Gastroesophageal sphincter (tissue), 3 donors: ENCODE results near the gene RNF19B.

ENCODE experiments used
- EP300 ChIP-seq: sonication (generic); formaldehyde crosslinking; IDR thresholded peaks from one replicate; pipeline ENCODE4 v1.6.1; 2017; ENCODE audit warnings: antibody characterized with exemption, mild to moderate bottlenecking
- POLR2A ChIP-seq, 2 donors: fragments of 450-650 bp; IDR thresholded peaks; one replicate each; pipeline ENCODE4 v1.6.1; 2017; ENCODE audit warnings: antibody characterized with exemption in 2 of 2, mild to moderate bottlenecking in 2 of 2, moderate library complexity in 1 of 2
- TF ChIP-seq, protein P1 (sequence below), 4 experiments: fragments of 200-600 bp in 2 of 4; fragments of 450-650 bp in 2 of 4; sonication (generic) in 1 of 4; IDR thresholded peaks; one replicate each; pipeline ENCODE4 v1.5.1; 2017 to 2019; ENCODE audit warnings: antibody characterized with exemption in 4 of 4, mild to moderate bottlenecking in 2 of 4, moderate library complexity in 2 of 4

DNA sequence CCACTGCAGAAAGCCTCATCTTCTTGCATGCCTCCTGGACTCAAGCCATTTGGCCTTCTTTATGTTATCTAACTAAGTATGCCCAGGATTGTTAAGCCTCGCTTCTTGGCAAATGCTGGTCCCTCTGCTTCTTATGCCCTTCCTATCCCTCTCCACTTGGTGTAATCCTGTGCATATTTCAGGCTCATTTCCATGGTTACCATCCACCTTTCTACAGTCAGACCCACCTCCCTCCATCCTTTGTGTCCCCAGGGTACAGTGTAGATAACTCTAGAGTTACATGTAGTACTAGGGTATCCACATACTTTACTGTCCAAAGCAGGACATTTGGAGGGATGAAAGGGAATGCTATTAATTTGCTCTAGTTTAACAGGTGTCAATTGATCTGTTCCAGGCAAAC is 6.5 kb upstream of the RNF19B start:
- TF ChIP-seq, protein P1, sequence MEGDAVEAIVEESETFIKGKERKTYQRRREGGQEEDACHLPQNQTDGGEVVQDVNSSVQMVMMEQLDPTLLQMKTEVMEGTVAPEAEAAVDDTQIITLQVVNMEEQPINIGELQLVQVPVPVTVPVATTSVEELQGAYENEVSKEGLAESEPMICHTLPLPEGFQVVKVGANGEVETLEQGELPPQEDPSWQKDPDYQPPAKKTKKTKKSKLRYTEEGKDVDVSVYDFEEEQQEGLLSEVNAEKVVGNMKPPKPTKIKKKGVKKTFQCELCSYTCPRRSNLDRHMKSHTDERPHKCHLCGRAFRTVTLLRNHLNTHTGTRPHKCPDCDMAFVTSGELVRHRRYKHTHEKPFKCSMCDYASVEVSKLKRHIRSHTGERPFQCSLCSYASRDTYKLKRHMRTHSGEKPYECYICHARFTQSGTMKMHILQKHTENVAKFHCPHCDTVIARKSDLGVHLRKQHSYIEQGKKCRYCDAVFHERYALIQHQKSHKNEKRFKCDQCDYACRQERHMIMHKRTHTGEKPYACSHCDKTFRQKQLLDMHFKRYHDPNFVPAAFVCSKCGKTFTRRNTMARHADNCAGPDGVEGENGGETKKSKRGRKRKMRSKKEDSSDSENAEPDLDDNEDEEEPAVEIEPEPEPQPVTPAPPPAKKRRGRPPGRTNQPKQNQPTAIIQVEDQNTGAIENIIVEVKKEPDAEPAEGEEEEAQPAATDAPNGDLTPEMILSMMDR (IDR thresholded peaks at IDR 0.05) = no peak
- TF ChIP-seq EP300 (no peak), POLR2A (IDR thresholded peaks at IDR 0.05) (no peak)
